ENCODE data around the gene KRTAP1-5.

Gene KRTAP1-5, protein sequence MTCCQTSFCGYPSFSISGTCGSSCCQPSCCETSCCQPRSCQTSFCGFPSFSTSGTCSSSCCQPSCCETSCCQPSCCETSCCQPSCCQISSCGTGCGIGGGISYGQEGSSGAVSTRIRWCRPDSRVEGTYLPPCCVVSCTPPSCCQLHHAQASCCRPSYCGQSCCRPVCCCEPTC

DNA sequence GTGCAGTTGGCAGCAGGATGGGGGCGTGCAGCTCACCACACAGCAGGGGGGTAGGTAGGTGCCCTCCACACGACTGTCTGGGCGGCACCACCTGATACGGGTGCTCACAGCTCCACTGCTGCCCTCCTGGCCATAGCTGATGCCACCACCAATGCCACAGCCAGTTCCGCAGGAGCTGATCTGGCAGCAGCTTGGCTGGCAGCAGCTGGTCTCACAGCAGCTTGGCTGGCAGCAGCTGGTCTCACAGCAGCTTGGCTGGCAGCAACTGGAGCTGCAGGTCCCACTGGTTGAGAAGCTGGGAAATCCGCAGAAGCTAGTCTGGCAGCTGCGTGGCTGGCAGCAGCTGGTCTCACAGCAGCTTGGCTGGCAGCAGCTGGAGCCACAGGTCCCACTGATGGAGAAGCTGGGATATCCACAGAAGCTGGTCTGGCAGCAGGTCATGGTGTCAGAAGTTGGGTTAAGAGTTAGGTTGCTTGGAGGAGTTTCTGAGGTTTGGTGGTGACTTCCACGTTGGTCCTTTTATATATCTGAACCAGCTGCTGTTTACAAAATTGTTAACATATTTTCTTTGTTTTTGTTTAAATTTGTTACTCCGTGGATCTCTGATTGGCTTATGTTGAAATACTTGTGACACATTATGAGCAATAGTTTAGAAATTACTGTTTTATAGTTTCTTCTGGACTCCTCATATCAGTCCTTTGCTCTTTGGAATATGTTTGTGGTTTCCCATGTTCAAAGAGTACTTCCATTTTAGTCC is at the start of gene KRTAP1-5:
KRTAP1-5 (minus strand) TSS at position 494 of the 757 bp plus-strand sequence; CDS start at position 441, 53 bp downstream.
- POLR2A ChIA-PET, result no interaction called here
- no peak for DNase-seq (ENCODE audit: extremely low spot score)
- CTCF ChIA-PET, result no interaction called here
- TF ChIP-seq HDGF (IDR thresholded peaks at IDR 0.05; ENCODE audit: borderline replicate concordance) (no peak), FOXA1 (IDR thresholded peaks at IDR 0.05) (no peak), CTBP1 (IDR thresholded peaks at IDR 0.05; ENCODE audit: borderline replicate concordance) (no peak), SP1 (IDR thresholded peaks at IDR 0.05) (no peak), LEF1 (IDR thresholded peaks at IDR 0.05; ENCODE audit: borderline replicate concordance) (no peak), NFRKB (IDR thresholded peaks at IDR 0.05) (no peak), ZNF384 (IDR thresholded peaks at IDR 0.05) (no peak)

DNA sequence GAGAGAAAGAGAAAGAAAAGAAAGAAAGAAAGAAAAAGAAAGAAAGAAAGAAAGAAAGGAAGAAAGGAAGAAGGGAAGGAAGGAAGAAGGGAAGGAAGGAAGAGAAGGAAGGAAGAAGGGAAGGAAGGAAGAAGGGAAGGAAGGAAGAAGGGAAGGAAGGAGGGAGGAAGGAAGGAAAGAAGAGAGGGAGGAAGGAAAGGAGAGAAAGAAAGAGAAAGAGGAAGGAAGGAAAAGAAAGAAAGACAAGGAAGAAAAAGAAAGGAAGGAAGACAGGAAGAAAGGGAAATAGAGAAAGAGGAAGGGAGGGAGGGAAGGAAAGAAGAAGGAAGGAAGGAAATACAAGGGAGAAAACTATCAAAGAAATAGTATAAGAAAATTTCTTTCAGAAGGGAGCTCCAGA is 49.8 kb upstream of the KRTAP1-5 start:
- DNase-seq (ENCODE audit: extremely low spot score), result no peak
- CTCF ChIA-PET, result no interaction called here
- TF ChIP-seq TARDBP (IDR thresholded peaks at IDR 0.05), result no peak
- TF ChIP-seq NFRKB (IDR thresholded peaks at IDR 0.05), result no peak
- TF ChIP-seq FOXK2 (IDR thresholded peaks at IDR 0.05), result no peak
- no peak for TF ChIP-seq HDGF (IDR thresholded peaks at IDR 0.05; ENCODE audit: borderline replicate concordance)
- no peak for TF ChIP-seq FOXA1 (IDR thresholded peaks at IDR 0.05)
- TF ChIP-seq ELF4 (IDR thresholded peaks at IDR 0.05), result no peak
- TF ChIP-seq BHLHE40 (IDR thresholded peaks at IDR 0.05; ENCODE audit: borderline replicate concordance), result no peak
- no peak for TF ChIP-seq CTBP1 (IDR thresholded peaks at IDR 0.05; ENCODE audit: borderline replicate concordance)
- TF ChIP-seq, protein P1, sequence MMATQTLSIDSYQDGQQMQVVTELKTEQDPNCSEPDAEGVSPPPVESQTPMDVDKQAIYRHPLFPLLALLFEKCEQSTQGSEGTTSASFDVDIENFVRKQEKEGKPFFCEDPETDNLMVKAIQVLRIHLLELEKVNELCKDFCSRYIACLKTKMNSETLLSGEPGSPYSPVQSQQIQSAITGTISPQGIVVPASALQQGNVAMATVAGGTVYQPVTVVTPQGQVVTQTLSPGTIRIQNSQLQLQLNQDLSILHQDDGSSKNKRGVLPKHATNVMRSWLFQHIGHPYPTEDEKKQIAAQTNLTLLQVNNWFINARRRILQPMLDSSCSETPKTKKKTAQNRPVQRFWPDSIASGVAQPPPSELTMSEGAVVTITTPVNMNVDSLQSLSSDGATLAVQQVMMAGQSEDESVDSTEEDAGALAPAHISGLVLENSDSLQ (IDR thresholded peaks at IDR 0.05), result no peak
- no peak for TF ChIP-seq FOXM1 (IDR thresholded peaks at IDR 0.05; ENCODE audit: borderline replicate concordance)
- POLR2A ChIA-PET, result no interaction called here

DNA sequence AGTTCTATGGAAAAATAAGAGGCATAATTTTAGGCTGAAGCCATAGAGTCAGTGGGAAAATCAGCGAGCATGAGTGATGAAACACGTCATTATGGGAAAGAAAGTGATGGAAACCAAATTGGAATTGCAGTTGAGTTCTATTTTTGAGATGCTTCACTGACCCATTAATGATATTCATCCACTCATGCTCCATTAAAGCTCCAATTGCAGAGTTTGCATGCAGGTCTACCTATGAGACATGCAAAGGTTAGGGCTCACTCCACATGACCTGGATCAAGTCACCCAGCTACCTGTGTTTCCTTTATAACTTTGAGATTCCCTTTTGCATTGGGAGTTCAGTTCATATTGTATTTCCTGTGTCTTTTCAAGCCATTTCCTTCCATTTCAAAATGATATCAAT is 46.7 kb upstream of the KRTAP1-5 start:
- POLR2A ChIA-PET, result no interaction called here
- TF ChIP-seq SP1 (IDR thresholded peaks at IDR 0.05) (no peak), ELF4 (IDR thresholded peaks at IDR 0.05) (no peak)
- CTCF ChIA-PET, result no interaction called here
- DNase-seq (ENCODE audit: extremely low spot score), result no peak

DNA sequence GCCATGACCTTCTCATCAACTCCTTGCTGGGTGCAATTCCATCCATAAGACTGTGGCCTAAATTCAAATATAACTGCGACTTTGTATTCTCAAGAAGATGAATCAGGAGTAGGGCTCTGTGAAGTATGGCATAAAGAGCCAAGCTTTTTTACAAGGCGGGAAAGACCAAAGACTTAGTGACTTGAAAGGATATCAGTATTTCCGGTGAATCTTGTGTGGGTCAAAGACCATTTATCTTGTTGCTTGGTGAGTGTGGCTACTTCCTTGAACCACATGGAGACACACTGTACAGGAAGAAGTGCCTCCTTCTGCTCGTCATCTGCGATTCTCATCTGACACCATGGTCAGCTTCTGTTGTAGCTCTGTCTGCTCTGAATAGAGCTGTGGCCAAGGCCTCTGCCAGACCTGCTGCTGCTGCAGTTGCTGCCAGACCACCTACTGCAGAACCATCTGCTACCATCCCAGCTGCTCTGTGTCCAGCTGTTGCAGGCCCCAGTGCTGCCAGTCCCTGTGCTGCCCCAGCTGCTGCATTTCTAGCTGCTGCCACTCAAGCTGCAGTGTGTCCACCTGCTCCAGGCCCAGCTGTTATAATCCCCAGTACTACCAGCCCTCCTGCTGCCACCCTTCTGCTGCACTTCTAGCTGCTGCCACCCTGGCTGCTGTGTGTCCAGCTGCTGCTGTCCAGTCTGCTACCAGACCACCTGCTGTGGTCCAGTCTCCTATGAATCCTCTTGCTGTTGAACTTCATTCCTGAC is 44.8 kb upstream of the KRTAP1-5 start:
- POLR2A ChIA-PET, result no interaction called here

DNA sequence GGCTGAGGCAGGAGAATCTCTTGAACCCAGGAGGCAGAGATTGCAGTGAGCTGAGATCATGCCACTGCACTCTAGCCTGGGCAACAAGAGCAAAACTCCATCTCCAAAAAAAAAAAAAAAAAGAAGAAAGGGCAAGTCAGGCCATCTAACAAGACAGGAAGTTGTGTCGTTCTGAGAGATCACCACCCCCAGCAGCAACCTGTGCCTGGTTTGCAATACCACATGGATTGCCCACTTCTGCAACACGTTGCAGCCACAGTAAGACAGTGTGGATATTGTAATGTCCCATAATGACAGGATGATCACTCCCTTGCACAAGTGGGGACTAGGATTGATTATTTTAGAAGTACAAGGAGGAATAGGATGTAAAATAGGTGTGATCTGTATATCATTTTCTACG is 42.0 kb upstream of the KRTAP1-5 start:
- POLR2A ChIA-PET, result no interaction called here
- CTCF ChIA-PET, result no interaction called here

More for the DNA sequence above, 44.8 kb upstream of the KRTAP1-5 start:
- CTCF ChIA-PET, result no interaction called here
- DNase-seq (ENCODE audit: extremely low spot score), result no peak
- TF ChIP-seq LEF1 (IDR thresholded peaks at IDR 0.05; ENCODE audit: borderline replicate concordance), result no peak
- TF ChIP-seq FOXK2 (IDR thresholded peaks at IDR 0.05), result no peak
- TF ChIP-seq SUZ12 (IDR thresholded peaks at IDR 0.05), result no peak
- no peak for TF ChIP-seq BHLHE40 (IDR thresholded peaks at IDR 0.05; ENCODE audit: borderline replicate concordance)
- TF ChIP-seq HDGF (IDR thresholded peaks at IDR 0.05; ENCODE audit: borderline replicate concordance), result no peak
- TF ChIP-seq FOXM1 (IDR thresholded peaks at IDR 0.05; ENCODE audit: borderline replicate concordance), result no peak
- TF ChIP-seq, protein P1 (IDR thresholded peaks at IDR 0.05), result no peak
- no peak for TF ChIP-seq CTBP1 (IDR thresholded peaks at IDR 0.05; ENCODE audit: borderline replicate concordance)
- no peak for TF ChIP-seq ZNF384 (IDR thresholded peaks at IDR 0.05)
- no peak for TF ChIP-seq NFRKB (IDR thresholded peaks at IDR 0.05)
- no peak for TF ChIP-seq FOXA1 (IDR thresholded peaks at IDR 0.05)
- TF ChIP-seq ELF4 (IDR thresholded peaks at IDR 0.05), result no peak
- no peak for TF ChIP-seq ARNT (IDR thresholded peaks at IDR 0.05)
- no peak for TF ChIP-seq SP1 (IDR thresholded peaks at IDR 0.05)

More for the DNA sequence above, 42.0 kb upstream of the KRTAP1-5 start:
- DNase-seq (ENCODE audit: extremely low spot score), result no peak
- TF ChIP-seq LEF1 (IDR thresholded peaks at IDR 0.05; ENCODE audit: borderline replicate concordance), result no peak
- no peak for TF ChIP-seq HDGF (IDR thresholded peaks at IDR 0.05; ENCODE audit: borderline replicate concordance)
- no peak for TF ChIP-seq FOXA1 (IDR thresholded peaks at IDR 0.05)
- no peak for TF ChIP-seq NFRKB (IDR thresholded peaks at IDR 0.05)
- TF ChIP-seq ELF4 (IDR thresholded peaks at IDR 0.05), result no peak
- no peak for TF ChIP-seq SP1 (IDR thresholded peaks at IDR 0.05)
- no peak for TF ChIP-seq CTBP1 (IDR thresholded peaks at IDR 0.05; ENCODE audit: borderline replicate concordance)
- no peak for TF ChIP-seq SUZ12 (IDR thresholded peaks at IDR 0.05)
- TF ChIP-seq FOXM1 (IDR thresholded peaks at IDR 0.05; ENCODE audit: borderline replicate concordance), result no peak
- no peak for TF ChIP-seq TARDBP (IDR thresholded peaks at IDR 0.05)
- TF ChIP-seq ARNT (IDR thresholded peaks at IDR 0.05), result no peak
- TF ChIP-seq ZNF384 (IDR thresholded peaks at IDR 0.05), result no peak
- TF ChIP-seq BHLHE40 (IDR thresholded peaks at IDR 0.05; ENCODE audit: borderline replicate concordance), result no peak
- no peak for TF ChIP-seq L3MBTL2 (conservative IDR thresholded peaks at IDR 0.05)
- no peak for TF ChIP-seq FOXK2 (IDR thresholded peaks at IDR 0.05)
- TF ChIP-seq, protein P1 (IDR thresholded peaks at IDR 0.05), result no peak

All from HEK293T (cell line).